ENCODE data around the gene TEKT5.
"Not testable (repeated sequence)": the region's sequence is repeated elsewhere in the genome, so short reads cannot be mapped to it uniquely, and the experiment has no call there.

TEKT5 gene

DNA sequence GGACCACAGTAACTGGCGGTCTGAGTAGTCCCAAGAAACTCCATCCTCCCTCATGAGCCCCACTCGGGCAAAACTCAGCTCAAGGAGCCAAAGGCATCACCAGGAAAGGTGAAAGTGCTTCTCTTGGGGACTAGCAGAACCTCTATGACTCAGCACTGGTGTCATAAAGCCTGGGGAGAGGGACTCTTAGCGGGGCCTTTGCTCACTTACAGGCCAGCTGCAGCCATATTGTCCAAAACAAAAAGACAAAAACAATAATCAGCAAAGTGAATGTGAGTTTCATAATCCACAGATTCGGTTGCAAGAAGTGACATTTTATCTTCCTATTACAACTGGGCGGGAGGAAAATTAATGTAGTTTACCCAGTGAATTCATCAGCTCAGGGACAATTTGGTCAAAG lies at the start of gene TEKT5:
TEKT5 (minus strand) TSS at position 101 of the 400 bp plus-strand sequence; CDS start at position 44, 57 bp downstream.
- Histone ChIP-seq H3K4me1 (ENCODE audit: control insufficient read depth in 1 of 2, insufficient read depth in 2 of 2, low read length in 2 of 2) (no peaks in the 10 kb centered on the region), H3K27ac (ENCODE audit: low read depth, low read length) (no peak within 1 kb of the TSS), H3K9me3 (ENCODE audit: control insufficient read depth in 1 of 2, low read length in 2 of 2) (no peaks in the 10 kb centered on the region)

GRCh38 chr16:10743610-10744369 lies 49.1 kb upstream of the TEKT5 start, which contains the start of gene NUBP1:
NUBP1 (plus strand) TSS chr16:10743842; CDS start chr16:10743864, 22 bp downstream.
- no peaks in the 10 kb centered on the region for H3K27me3 ChIP-seq (ENCODE audit: control insufficient read depth in 1 of 2, insufficient read depth in 2 of 2, low read length in 2 of 2)
- peak within 1 kb of the TSS; percentile 79 to 86 for H3K9ac ChIP-seq (ENCODE audit: low read depth in 1 of 2, low read length in 2 of 2)
- no peaks in the 10 kb centered on the region for H3K9me3 ChIP-seq (ENCODE audit: control insufficient read depth in 1 of 2, low read length in 2 of 2)
- peaks cover 0 to 19% of the 10 kb centered on the region in 2 donors for H3K36me3 ChIP-seq (ENCODE audit: control insufficient read depth in 1 of 2, insufficient read depth in 2 of 2, low read length in 2 of 2)
- H3K27ac ChIP-seq (ENCODE audit: low read depth, low read length): peak within 1 kb of the TSS; percentile 98
- H3K4me1 ChIP-seq (ENCODE audit: control insufficient read depth in 1 of 2, insufficient read depth in 2 of 2, low read length in 2 of 2): peaks cover 5 to 9% of the 10 kb centered on the region in 2 donors
- peak within 1 kb of the TSS; percentile 76 to 82 for H3K4me3 ChIP-seq (ENCODE audit: low read depth in 1 of 2, low read length in 2 of 2)

More for the DNA sequence above, at the start of gene TEKT5:
- no peak within 1 kb of the TSS for H3K4me3 ChIP-seq (ENCODE audit: low read depth in 1 of 2, low read length in 2 of 2)
- H3K36me3 ChIP-seq (ENCODE audit: control insufficient read depth in 1 of 2, insufficient read depth in 2 of 2, low read length in 2 of 2): no peaks in the 10 kb centered on the region
- no peaks in the 10 kb centered on the region for H3K27me3 ChIP-seq (ENCODE audit: control insufficient read depth in 1 of 2, insufficient read depth in 2 of 2, low read length in 2 of 2)
- H3K9ac ChIP-seq (ENCODE audit: low read depth in 1 of 2, low read length in 2 of 2): no peak within 1 kb of the TSS

DNA sequence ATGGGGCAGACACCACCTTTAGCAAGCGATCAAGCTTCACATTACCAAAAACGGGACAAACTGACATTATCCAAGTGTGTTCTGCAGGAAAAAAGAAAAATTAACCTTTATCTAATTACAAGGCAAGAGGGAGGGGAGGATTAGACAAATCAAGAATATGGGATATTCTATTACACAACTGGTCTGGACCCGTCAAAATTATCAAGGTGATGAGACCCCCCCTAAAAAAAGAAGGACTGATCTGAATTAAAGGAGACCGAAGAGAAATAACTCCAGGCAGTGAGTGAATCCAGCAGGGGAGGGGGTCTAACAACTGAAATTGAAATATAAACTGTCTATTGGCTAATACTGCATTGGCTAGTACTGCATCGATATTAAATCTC lies 48.5 kb upstream of the TEKT5 start:
- Histone ChIP-seq H3K27me3 (ENCODE audit: control insufficient read depth in 1 of 2, insufficient read depth in 2 of 2, low read length in 2 of 2) (no peaks in the 10 kb centered on the region), H3K36me3 (ENCODE audit: control insufficient read depth in 1 of 2, insufficient read depth in 2 of 2, low read length in 2 of 2) (peaks cover 0 to 14% of the 10 kb centered on the region in 2 donors), H3K4me1 (ENCODE audit: control insufficient read depth in 1 of 2, insufficient read depth in 2 of 2, low read length in 2 of 2) (peaks cover 5 to 14% of the 10 kb centered on the region in 2 donors), H3K4me3 (ENCODE audit: low read depth in 1 of 2, low read length in 2 of 2) (peak overlapping the region; percentile 76 to 82), H3K9me3 (ENCODE audit: control insufficient read depth in 1 of 2, low read length in 2 of 2) (no peaks in the 10 kb centered on the region), H3K9ac (ENCODE audit: low read depth in 1 of 2, low read length in 2 of 2) (peak overlapping the region in 1 of 2 donors; percentile 86), H3K27ac (ENCODE audit: low read depth, low read length) (no peak overlapping the region)

DNA sequence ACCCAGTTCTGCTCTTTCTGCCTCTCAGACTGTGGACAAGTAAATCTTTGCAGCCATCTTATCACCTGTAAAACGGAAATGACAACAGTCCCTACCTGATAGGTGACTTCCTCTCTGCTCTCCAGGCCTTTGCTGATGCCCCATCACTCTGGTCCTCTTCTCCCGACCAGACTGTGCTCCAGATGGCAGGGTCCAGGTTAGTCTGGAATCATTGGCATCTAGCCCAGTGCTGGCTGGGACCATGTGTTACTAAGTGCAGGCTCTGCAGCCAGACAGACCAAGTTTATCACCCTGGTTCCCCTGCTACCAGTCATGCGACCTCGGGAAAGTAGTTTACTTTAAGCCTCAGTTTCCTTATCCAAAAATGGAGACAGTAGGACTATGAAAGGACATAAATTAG lies 47.1 kb upstream of the TEKT5 start:
- Histone ChIP-seq H3K4me3 (ENCODE audit: low read depth in 1 of 2, low read length in 2 of 2) (no peak overlapping the region), H3K36me3 (ENCODE audit: control insufficient read depth in 1 of 2, insufficient read depth in 2 of 2, low read length in 2 of 2) (peaks cover 0 to under 1% of the 10 kb centered on the region in 2 donors), H3K27ac (ENCODE audit: low read depth, low read length) (no peak overlapping the region), H3K27me3 (ENCODE audit: control insufficient read depth in 1 of 2, insufficient read depth in 2 of 2, low read length in 2 of 2) (no peaks in the 10 kb centered on the region), H3K9me3 (ENCODE audit: control insufficient read depth in 1 of 2, low read length in 2 of 2) (no peaks in the 10 kb centered on the region), H3K4me1 (ENCODE audit: control insufficient read depth in 1 of 2, insufficient read depth in 2 of 2, low read length in 2 of 2) (peaks cover 5 to 20% of the 10 kb centered on the region in 2 donors), H3K9ac (ENCODE audit: low read depth in 1 of 2, low read length in 2 of 2) (no peak overlapping the region)

- peaks cover 5 to 20% of the 10 kb centered on the region in 2 donors for H3K4me1 ChIP-seq (ENCODE audit: control insufficient read depth in 1 of 2, insufficient read depth in 2 of 2, low read length in 2 of 2)
- H3K4me3 ChIP-seq (ENCODE audit: low read depth in 1 of 2, low read length in 2 of 2); H3K9me3 ChIP-seq (ENCODE audit: control insufficient read depth in 1 of 2, low read length in 2 of 2); H3K9ac ChIP-seq (ENCODE audit: low read depth in 1 of 2, low read length in 2 of 2); H3K27me3 ChIP-seq (ENCODE audit: control insufficient read depth in 1 of 2, insufficient read depth in 2 of 2, low read length in 2 of 2); H3K36me3 ChIP-seq (ENCODE audit: control insufficient read depth in 1 of 2, insufficient read depth in 2 of 2, low read length in 2 of 2); H3K27ac ChIP-seq (ENCODE audit: low read depth, low read length): not testable (repeated sequence)
Observed at GRCh38 chr16:10741249-10741648, 46.5 kb upstream of the TEKT5 start.

DNA sequence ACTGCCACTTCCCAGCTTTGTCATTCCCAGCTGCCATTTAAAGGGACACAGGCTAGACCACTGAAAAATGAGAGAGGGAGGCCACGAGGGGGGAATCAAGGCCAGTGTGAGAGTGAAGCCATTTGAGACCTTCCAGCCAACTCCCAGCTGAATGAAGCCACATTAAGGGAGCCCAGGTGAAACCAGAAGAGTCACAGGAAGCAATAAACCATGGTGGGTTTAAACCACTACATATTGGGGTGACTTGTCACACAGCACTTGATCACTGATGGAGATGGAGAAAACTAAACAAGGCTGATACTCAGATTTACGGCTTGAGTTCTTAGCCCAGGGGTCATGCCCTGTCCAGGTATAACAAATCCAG lies 46.1 kb upstream of the TEKT5 start:
- peaks cover 5 to 20% of the 10 kb centered on the region in 2 donors for H3K4me1 ChIP-seq (ENCODE audit: control insufficient read depth in 1 of 2, insufficient read depth in 2 of 2, low read length in 2 of 2)
- no peaks in the 10 kb centered on the region for H3K9me3 ChIP-seq (ENCODE audit: control insufficient read depth in 1 of 2, low read length in 2 of 2)
- no peaks in the 10 kb centered on the region for H3K36me3 ChIP-seq (ENCODE audit: control insufficient read depth in 1 of 2, insufficient read depth in 2 of 2, low read length in 2 of 2)
- no peak overlapping the region for H3K4me3 ChIP-seq (ENCODE audit: low read depth in 1 of 2, low read length in 2 of 2)
- H3K9ac ChIP-seq (ENCODE audit: low read depth in 1 of 2, low read length in 2 of 2): no peak overlapping the region
- H3K27ac ChIP-seq (ENCODE audit: low read depth, low read length): no peak overlapping the region
- H3K27me3 ChIP-seq (ENCODE audit: control insufficient read depth in 1 of 2, insufficient read depth in 2 of 2, low read length in 2 of 2): no peaks in the 10 kb centered on the region

- H3K27me3 ChIP-seq (ENCODE audit: control insufficient read depth in 1 of 2, insufficient read depth in 2 of 2, low read length in 2 of 2): no peaks in the 10 kb centered on the region
- no peak overlapping the region for H3K4me3 ChIP-seq (ENCODE audit: low read depth in 1 of 2, low read length in 2 of 2)
- no peak overlapping the region for H3K9ac ChIP-seq (ENCODE audit: low read depth in 1 of 2, low read length in 2 of 2)
- peaks cover 5 to 20% of the 10 kb centered on the region in 2 donors for H3K4me1 ChIP-seq (ENCODE audit: control insufficient read depth in 1 of 2, insufficient read depth in 2 of 2, low read length in 2 of 2)
- no peak overlapping the region for H3K27ac ChIP-seq (ENCODE audit: low read depth, low read length)
- no peaks in the 10 kb centered on the region for H3K9me3 ChIP-seq (ENCODE audit: control insufficient read depth in 1 of 2, low read length in 2 of 2)
- no peaks in the 10 kb centered on the region for H3K36me3 ChIP-seq (ENCODE audit: control insufficient read depth in 1 of 2, insufficient read depth in 2 of 2, low read length in 2 of 2)
Observed at GRCh38 chr16:10740000-10740844, 45.5 kb upstream of the TEKT5 start.

DNA sequence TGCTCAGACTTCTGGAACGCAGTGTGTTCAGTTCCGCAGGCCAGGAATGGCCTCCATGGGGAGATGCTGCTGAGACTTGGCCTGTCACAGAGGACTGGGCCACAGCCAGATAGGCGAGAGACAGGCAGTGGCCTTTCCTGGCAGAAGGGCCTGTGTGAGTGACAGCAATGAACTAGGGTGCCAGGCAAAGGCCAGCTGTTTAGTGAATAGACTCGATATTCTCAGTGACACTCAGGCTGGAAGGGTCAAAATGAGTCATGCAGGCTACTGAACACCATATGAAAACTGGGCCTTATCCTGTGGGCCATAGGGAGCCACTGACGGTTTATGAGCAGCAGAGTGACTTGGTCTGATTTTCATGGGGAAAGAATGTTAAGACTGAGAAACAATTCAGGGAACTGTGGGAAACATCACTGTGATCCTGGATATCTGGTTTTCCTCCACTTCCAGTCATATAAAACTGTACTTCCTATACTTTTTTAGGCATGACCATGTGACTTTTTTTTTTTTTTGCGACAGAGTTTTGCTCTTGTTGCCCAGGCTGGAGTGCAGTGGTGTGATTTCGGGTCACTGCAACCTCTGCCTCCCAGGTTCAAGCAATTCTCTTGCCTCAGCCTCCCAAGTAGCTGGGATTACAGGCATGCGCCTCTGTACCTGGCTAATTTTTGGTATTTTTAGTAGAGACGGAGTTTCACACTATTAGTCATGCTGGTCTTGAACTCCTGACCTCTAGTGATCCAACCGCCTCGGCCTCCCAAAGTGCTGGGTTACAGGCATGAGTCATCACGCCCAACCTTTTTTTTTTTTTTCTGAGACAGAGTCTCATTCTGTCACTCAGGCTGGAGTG lies 43.7 kb upstream of the TEKT5 start:
- Histone ChIP-seq H3K27me3 (ENCODE audit: control insufficient read depth in 1 of 2, insufficient read depth in 2 of 2, low read length in 2 of 2) (no peaks in the 10 kb centered on the region), H3K9me3 (ENCODE audit: control insufficient read depth in 1 of 2, low read length in 2 of 2) (no peaks in the 10 kb centered on the region), H3K36me3 (ENCODE audit: control insufficient read depth in 1 of 2, insufficient read depth in 2 of 2, low read length in 2 of 2) (no peaks in the 10 kb centered on the region), H3K4me1 (ENCODE audit: control insufficient read depth in 1 of 2, insufficient read depth in 2 of 2, low read length in 2 of 2) (peaks cover 5 to 12% of the 10 kb centered on the region in 2 donors), H3K4me3 (ENCODE audit: low read depth in 1 of 2, low read length in 2 of 2) (no peak overlapping the region), H3K27ac (ENCODE audit: low read depth, low read length) (no peak overlapping the region), H3K9ac (ENCODE audit: low read depth in 1 of 2, low read length in 2 of 2) (no peak overlapping the region)

- no peaks in the 10 kb centered on the region for H3K36me3 ChIP-seq (ENCODE audit: control insufficient read depth in 1 of 2, insufficient read depth in 2 of 2, low read length in 2 of 2)
- no peaks in the 10 kb centered on the region for H3K9me3 ChIP-seq (ENCODE audit: control insufficient read depth in 1 of 2, low read length in 2 of 2)
- H3K27ac ChIP-seq (ENCODE audit: low read depth, low read length): no peak overlapping the region
- H3K4me1 ChIP-seq (ENCODE audit: control insufficient read depth in 1 of 2, insufficient read depth in 2 of 2, low read length in 2 of 2): peaks cover 0 to 12% of the 10 kb centered on the region in 2 donors
- no peaks in the 10 kb centered on the region for H3K27me3 ChIP-seq (ENCODE audit: control insufficient read depth in 1 of 2, insufficient read depth in 2 of 2, low read length in 2 of 2)
- H3K9ac ChIP-seq (ENCODE audit: low read depth in 1 of 2, low read length in 2 of 2): peak overlapping the region; percentile 56 to 61
- peak overlapping the region; percentile 44 to 59 for H3K4me3 ChIP-seq (ENCODE audit: low read depth in 1 of 2, low read length in 2 of 2)
Observed at GRCh38 chr16:10737068-10737625, 42.4 kb upstream of the TEKT5 start.

Measured in duodenal mucosa (tissue), 2 donors.